ENCODE data around the gene TMEM229B.
"Not testable (repeated sequence)": the region's sequence is repeated elsewhere in the genome, so short reads cannot be mapped to it uniquely, and the experiment has no call there.

TMEM229B gene

DNA sequence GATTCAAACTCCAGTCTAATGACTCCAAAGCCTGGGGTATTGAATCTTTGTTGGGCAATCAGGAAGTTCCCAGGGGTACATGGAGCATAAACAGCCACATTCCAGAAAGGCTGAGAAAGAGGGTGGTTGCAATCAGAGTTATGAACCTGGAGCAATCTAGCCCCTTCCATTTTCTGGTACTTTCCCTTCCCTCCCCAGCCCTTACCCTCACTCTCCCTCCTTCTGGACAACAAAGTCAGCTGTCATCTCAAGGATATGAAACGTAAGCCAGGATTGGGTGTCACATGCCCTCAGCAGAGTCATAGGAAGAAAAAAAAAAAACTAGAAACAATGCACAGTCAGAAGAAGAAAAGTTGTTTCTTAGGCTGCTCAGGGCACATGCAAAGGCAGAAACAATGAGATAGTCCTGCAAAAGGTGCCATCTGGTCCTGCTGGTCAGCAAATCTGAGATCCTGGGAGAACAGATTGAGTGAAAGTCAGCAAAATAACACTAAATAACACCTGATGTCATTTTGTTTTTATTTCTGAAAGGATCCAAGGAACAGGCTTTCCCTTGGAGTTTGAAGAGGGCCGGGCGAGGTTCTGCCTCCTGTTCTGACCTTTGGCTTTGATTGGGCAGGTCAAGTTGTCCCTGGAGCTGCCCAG, 27.1 kb downstream of the TMEM229B start:
- Histone ChIP-seq H3K27ac (ENCODE audit: insufficient read depth, low read depth, low read length, poor library complexity, severe bottlenecking) (no peak overlapping the region), H3K36me3 (ENCODE audit: control insufficient read depth, insufficient read depth, low read length) (no peaks in the 10 kb centered on the region), H3K4me1 (ENCODE audit: control insufficient read depth, insufficient read depth, low read length) (peaks cover 5% of the 10 kb centered on the region), H3K4me3 (ENCODE audit: insufficient read depth, low read depth, low read length) (no peak overlapping the region), H3K27me3 (ENCODE audit: control insufficient read depth, insufficient read depth, low read length, poor library complexity, severe bottlenecking) (no peaks in the 10 kb centered on the region), H3K9me3 (ENCODE audit: control insufficient read depth, low read length) (no peaks in the 10 kb centered on the region)
- WGBS, 2 experiments = 86 to 89% methylated on average over 3 of the region's 3 CpGs

DNA sequence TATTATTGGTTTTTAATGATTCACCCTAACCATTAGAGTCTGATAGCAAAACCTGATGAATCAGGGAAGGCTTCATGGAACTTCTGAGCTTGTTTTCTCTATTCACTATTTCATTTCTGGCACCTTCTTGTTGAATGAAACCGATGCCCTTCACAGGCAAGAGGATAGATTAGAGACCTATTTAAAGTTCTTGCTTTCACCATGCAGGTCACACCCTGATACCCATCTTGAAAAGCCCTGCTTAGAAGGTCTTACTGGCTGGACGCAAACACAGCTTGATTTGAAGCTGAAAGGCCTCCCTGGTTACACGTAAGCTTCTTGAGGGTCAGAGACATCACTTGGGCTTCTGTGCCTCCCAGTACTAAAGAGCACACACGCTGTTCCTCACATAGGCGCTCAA, 29.2 kb downstream of the TMEM229B start:
- no peaks in the 10 kb centered on the region for H3K9me3 ChIP-seq (ENCODE audit: control insufficient read depth, low read length)
- 87 to 89% methylated on average over 5 of the region's 5 CpGs for WGBS, 2 experiments
- no peaks in the 10 kb centered on the region for H3K27me3 ChIP-seq (ENCODE audit: control insufficient read depth, insufficient read depth, low read length, poor library complexity, severe bottlenecking)
- no peak overlapping the region for H3K27ac ChIP-seq (ENCODE audit: insufficient read depth, low read depth, low read length, poor library complexity, severe bottlenecking)
- no peak overlapping the region for H3K4me3 ChIP-seq (ENCODE audit: insufficient read depth, low read depth, low read length)
- no peaks in the 10 kb centered on the region for H3K36me3 ChIP-seq (ENCODE audit: control insufficient read depth, insufficient read depth, low read length)
- H3K4me1 ChIP-seq (ENCODE audit: control insufficient read depth, insufficient read depth, low read length) = peaks cover 5% of the 10 kb centered on the region

DNA sequence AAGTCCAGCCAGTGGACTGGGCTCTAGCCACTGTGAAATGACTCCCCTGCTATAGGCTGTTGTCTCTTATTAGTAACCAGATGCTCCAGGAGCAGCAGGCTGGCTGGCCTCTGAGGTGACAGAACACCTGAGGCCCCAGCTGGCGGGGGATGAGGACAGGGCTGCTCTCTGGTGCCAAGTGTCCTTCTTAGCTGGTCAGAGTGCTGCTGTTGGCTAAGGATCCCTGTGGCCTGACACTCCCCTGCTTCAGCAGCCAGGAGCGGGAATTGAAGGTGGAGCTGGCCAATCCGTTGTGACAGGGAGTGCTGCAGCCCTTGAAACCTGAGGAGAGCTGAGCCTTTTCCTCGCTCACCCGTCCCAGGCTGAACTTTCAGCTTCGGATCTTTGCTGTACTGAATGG, 30.7 kb downstream of the TMEM229B start:
- H3K27ac ChIP-seq (ENCODE audit: insufficient read depth, low read depth, low read length, poor library complexity, severe bottlenecking) = no peak overlapping the region
- no peaks in the 10 kb centered on the region for H3K9me3 ChIP-seq (ENCODE audit: control insufficient read depth, low read length)
- H3K27me3 ChIP-seq (ENCODE audit: control insufficient read depth, insufficient read depth, low read length, poor library complexity, severe bottlenecking) = no peaks in the 10 kb centered on the region
- H3K4me3 ChIP-seq (ENCODE audit: insufficient read depth, low read depth, low read length) = no peak overlapping the region
- whole genome bisulfite sequencing, 2 experiments = 12 to 14% methylated on average over 6 of the region's 6 CpGs
- no peaks in the 10 kb centered on the region for H3K36me3 ChIP-seq (ENCODE audit: control insufficient read depth, insufficient read depth, low read length)
- H3K4me1 ChIP-seq (ENCODE audit: control insufficient read depth, insufficient read depth, low read length) = peaks cover 5% of the 10 kb centered on the region

DNA sequence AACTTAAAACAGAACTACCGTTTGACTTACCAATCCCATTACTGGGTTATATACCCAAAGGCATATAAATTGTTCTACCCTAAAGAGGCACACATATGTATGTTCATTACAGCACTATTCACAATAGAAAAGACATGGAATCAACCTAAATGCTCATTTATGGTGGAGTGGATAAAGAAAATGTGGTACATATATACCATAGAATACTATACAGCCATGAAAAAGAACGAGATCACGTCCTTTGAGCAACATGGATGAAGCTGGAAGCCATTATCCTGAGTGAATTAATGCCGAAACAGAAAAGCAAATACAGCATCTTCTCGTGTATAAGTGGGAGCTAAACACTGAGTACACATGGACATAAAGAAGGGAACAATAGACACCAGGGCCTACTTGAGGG, 31.8 kb downstream of the TMEM229B start:
- H3K36me3 ChIP-seq (ENCODE audit: control insufficient read depth, insufficient read depth, low read length) = no peaks in the 10 kb centered on the region
- peaks cover 5% of the 10 kb centered on the region for H3K4me1 ChIP-seq (ENCODE audit: control insufficient read depth, insufficient read depth, low read length)
- H3K27ac ChIP-seq (ENCODE audit: insufficient read depth, low read depth, low read length, poor library complexity, severe bottlenecking) = no peak overlapping the region
- H3K9me3 ChIP-seq (ENCODE audit: control insufficient read depth, low read length) = no peaks in the 10 kb centered on the region
- no peak overlapping the region for H3K4me3 ChIP-seq (ENCODE audit: insufficient read depth, low read depth, low read length)
- WGBS, 2 experiments = 90 to 94% methylated on average over 5 of the region's 5 CpGs
- H3K27me3 ChIP-seq (ENCODE audit: control insufficient read depth, insufficient read depth, low read length, poor library complexity, severe bottlenecking) = no peaks in the 10 kb centered on the region

DNA sequence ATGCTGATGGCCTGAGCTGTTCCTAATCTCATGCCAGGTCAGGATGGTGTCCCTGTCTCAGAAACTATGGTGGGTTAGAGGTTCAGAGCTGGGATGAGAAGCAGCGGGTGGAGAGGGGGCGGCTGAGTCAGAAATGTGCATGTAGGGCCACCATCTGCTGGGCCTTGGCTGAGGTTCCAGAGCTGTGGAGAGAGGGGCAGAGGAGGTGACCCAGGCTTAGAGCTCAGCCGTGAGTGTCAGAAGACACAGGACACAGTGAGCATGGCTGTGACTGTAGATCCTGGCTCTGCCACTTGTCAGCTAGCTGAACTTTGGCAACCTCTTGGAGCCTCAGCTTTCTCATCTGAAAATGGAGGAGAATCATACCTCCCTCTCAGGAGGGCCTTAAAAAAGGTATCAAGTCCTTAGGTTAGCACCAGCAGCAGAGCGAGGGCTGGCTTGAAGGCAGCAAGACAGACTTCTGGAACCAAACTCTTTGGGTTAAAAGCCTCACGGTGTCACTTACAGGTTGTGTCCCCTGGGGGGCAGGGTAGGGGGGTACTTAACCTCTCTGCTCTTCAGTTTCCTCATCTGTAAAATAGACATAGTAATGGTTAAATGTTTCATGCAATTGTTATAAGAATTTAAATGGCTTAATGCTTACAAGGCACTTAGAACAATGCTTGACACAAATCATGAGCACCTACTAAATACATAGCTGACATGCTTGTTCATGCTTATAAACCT, 34.8 kb downstream of the TMEM229B start:
- Histone ChIP-seq H3K9me3 (ENCODE audit: control insufficient read depth, low read length) (no peaks in the 10 kb centered on the region), H3K27me3 (ENCODE audit: control insufficient read depth, insufficient read depth, low read length, poor library complexity, severe bottlenecking) (no peaks in the 10 kb centered on the region), H3K4me1 (ENCODE audit: control insufficient read depth, insufficient read depth, low read length) (peaks cover 5% of the 10 kb centered on the region), H3K36me3 (ENCODE audit: control insufficient read depth, insufficient read depth, low read length) (no peaks in the 10 kb centered on the region), H3K4me3 (ENCODE audit: insufficient read depth, low read depth, low read length) (no peak overlapping the region), H3K27ac (ENCODE audit: insufficient read depth, low read depth, low read length, poor library complexity, severe bottlenecking) (no peak overlapping the region)
- 84 to 88% methylated on average over 5 of the region's 5 CpGs for WGBS, 2 experiments

DNA sequence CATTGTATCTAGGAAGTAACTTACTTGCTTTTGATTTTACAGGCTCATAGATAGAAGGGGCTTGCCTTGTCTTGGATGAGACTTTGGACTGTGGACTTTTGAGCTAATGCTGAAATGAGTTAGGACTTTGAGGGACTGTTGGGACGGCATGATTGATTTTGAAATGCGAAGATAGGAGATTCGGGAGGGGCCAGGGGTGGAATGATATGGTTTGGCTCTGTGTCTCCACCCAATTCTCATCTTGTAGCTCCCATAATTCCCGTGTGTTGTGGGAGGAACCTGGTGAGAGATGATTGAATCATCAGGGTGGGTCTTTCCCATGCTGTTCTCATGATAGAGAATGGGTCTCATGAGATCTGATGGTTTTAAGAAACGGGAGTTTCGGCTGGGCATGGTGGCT, 36.9 kb downstream of the TMEM229B start:
- 94 to 97% methylated on average over 6 of the region's 6 CpGs for WGBS, 2 experiments
- not testable (repeated sequence) for H3K4me3 ChIP-seq (ENCODE audit: insufficient read depth, low read depth, low read length); H3K4me1 ChIP-seq (ENCODE audit: control insufficient read depth, insufficient read depth, low read length); H3K27me3 ChIP-seq (ENCODE audit: control insufficient read depth, insufficient read depth, low read length, poor library complexity, severe bottlenecking); H3K36me3 ChIP-seq (ENCODE audit: control insufficient read depth, insufficient read depth, low read length); H3K27ac ChIP-seq (ENCODE audit: insufficient read depth, low read depth, low read length, poor library complexity, severe bottlenecking); H3K9me3 ChIP-seq (ENCODE audit: control insufficient read depth, low read length)

DNA sequence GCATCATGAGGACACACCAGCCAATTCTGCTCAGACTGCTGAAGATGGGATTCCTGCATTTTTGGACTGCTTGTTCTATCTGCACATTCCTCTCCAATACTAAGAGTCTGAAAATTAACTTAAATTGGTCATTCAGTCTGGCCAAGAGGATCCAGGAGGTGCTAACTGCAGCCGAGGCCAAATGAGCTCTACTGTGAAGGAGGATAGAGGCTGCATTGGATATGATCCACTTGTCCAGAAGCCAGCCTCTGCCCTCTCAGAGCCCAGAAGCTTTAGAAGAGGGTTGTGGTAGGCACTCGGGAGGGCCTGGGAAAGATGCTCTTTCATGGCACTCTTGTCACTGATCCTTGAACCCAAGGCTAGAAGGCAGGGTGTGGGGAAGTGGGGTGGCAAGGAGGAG, 39.4 kb downstream of the TMEM229B start:
- Histone ChIP-seq H3K27ac (ENCODE audit: insufficient read depth, low read depth, low read length, poor library complexity, severe bottlenecking) (no peak overlapping the region), H3K9me3 (ENCODE audit: control insufficient read depth, low read length) (no peaks in the 10 kb centered on the region), H3K27me3 (ENCODE audit: control insufficient read depth, insufficient read depth, low read length, poor library complexity, severe bottlenecking) (no peaks in the 10 kb centered on the region), H3K4me3 (ENCODE audit: insufficient read depth, low read depth, low read length) (no peak overlapping the region), H3K4me1 (ENCODE audit: control insufficient read depth, insufficient read depth, low read length) (no peaks in the 10 kb centered on the region), H3K36me3 (ENCODE audit: control insufficient read depth, insufficient read depth, low read length) (no peaks in the 10 kb centered on the region)
- 96% methylated on average over 2 of the region's 2 CpGs for WGBS, 2 experiments

DNA sequence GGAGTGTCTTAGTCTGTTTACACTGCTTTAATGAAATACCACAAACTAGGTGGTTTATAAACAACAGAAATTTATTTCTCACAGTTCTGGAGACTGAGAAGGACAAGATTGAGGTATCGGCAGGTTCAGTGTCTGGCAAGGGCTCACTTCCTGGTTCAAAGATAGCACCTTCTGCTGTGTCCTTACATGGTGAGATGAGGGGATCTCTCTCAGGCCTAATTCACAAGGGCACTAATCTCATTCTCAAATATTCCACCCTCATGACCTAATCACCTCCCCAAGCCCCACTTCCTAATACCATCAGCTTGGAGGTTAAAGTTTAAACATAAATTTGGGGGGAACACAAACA, 41.5 kb downstream of the TMEM229B start:
- Histone ChIP-seq H3K36me3 (ENCODE audit: control insufficient read depth, insufficient read depth, low read length) (no peaks in the 10 kb centered on the region), H3K4me1 (ENCODE audit: control insufficient read depth, insufficient read depth, low read length) (no peaks in the 10 kb centered on the region), H3K9me3 (ENCODE audit: control insufficient read depth, low read length) (no peaks in the 10 kb centered on the region), H3K4me3 (ENCODE audit: insufficient read depth, low read depth, low read length) (no peak overlapping the region), H3K27ac (ENCODE audit: insufficient read depth, low read depth, low read length, poor library complexity, severe bottlenecking) (no peak overlapping the region), H3K27me3 (ENCODE audit: control insufficient read depth, insufficient read depth, low read length, poor library complexity, severe bottlenecking) (no peaks in the 10 kb centered on the region)
- WGBS, 2 experiments = 100% methylated on average over 1 of the region's 1 CpG

DNA sequence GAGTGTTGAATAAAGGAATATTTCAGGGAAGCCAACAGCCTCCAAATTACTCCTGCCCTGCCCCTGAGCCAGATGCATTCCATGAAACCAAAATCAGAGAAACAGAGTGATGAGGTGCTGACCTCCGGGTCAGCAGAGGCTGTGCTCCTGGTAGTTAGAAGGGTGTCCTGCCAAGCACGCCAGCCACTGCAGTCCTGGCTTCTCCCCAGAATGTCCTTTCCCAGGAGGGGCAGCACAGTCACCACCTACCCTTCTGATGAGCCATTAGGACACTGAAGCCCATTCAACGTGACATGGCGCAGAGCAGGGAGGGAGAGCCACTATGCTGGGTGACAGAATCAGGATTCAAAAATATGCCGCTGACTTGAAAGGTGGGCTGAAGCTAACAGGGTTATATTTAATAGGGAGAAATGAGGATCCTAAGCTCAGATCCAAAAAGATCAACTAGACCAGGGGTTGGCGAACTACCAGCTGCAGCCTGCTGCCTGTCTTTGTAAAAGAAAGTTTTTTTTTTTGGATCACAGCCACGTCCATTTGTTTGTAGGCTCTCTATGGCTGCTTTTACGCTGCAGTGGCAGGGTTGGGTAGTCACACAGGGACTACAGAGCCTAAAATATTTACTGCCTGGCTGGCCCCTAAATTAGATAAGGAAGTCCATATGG, 42.0 kb downstream of the TMEM229B start:
- Histone ChIP-seq H3K36me3 (ENCODE audit: control insufficient read depth, insufficient read depth, low read length) (no peaks in the 10 kb centered on the region), H3K27me3 (ENCODE audit: control insufficient read depth, insufficient read depth, low read length, poor library complexity, severe bottlenecking) (no peaks in the 10 kb centered on the region), H3K9me3 (ENCODE audit: control insufficient read depth, low read length) (no peaks in the 10 kb centered on the region), H3K4me3 (ENCODE audit: insufficient read depth, low read depth, low read length) (no peak overlapping the region), H3K27ac (ENCODE audit: insufficient read depth, low read depth, low read length, poor library complexity, severe bottlenecking) (no peak overlapping the region), H3K4me1 (ENCODE audit: control insufficient read depth, insufficient read depth, low read length) (no peaks in the 10 kb centered on the region)
- WGBS, 2 experiments = 89 to 92% methylated on average over 8 of the region's 8 CpGs

DNA sequence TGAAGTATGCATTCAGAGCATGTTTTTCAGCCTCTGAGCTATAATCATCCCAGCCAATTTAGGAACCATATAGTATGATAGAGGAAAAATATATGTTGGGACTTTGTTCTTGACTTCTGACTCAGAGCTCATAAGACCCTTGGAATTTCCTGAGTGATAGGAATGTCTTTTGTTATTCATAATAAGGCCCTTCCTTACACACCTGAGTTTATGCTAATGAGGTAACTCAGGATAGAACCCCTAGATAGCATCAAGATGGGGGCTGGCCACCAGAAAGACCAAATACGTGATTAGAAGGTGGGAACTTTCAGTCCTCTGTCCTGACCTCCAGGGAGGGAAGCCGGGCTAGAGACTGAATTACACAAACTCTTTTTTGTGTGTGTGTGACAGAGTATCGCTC, 44.1 kb downstream of the TMEM229B start:
- no peaks in the 10 kb centered on the region for H3K27me3 ChIP-seq (ENCODE audit: control insufficient read depth, insufficient read depth, low read length, poor library complexity, severe bottlenecking)
- WGBS, 2 experiments = 75 to 78% methylated on average over 3 of the region's 3 CpGs

More for the DNA sequence above, 44.1 kb downstream of the TMEM229B start:
- Histone ChIP-seq H3K4me1 (ENCODE audit: control insufficient read depth, insufficient read depth, low read length) (no peaks in the 10 kb centered on the region), H3K27ac (ENCODE audit: insufficient read depth, low read depth, low read length, poor library complexity, severe bottlenecking) (no peak overlapping the region), H3K9me3 (ENCODE audit: control insufficient read depth, low read length) (no peaks in the 10 kb centered on the region), H3K36me3 (ENCODE audit: control insufficient read depth, insufficient read depth, low read length) (no peaks in the 10 kb centered on the region), H3K4me3 (ENCODE audit: insufficient read depth, low read depth, low read length) (no peak overlapping the region)

All from ectodermal cell (in vitro differentiated cells).